BLaER1 treated with 17β-estradiol and CSF1 and Interleukin-3, amounts not matched to agents 10 nM and 100 nM (cell line): ENCODE measurements around the gene AFP.

Experiments
- H3K27ac ChIP-seq, 11 experiments: shearing (Covaris generic); formaldehyde crosslinking; 2 replicates each; pipeline ENCODE4 v1.8.1; 2022
- H3K27me3 ChIP-seq, 11 experiments: shearing (Covaris generic); formaldehyde crosslinking; 2 replicates each; pipeline ENCODE4 v1.8.1; 2022
- H3K36me3 ChIP-seq, 11 experiments: shearing (Covaris generic); formaldehyde crosslinking; 2 replicates each; pipeline ENCODE4 v1.8.1; 2022
- H3K4me1 ChIP-seq, 10 experiments: shearing (Covaris generic); formaldehyde crosslinking; 2 replicates each; pipeline ENCODE4 v1.8.1; 2022
- H3K4me2 ChIP-seq, 11 experiments: shearing (Covaris generic); formaldehyde crosslinking; 2 replicates each; pipeline ENCODE4 v1.8.1; 2022
- H3K4me3 ChIP-seq, 10 experiments: shearing (Covaris generic); formaldehyde crosslinking; 2 replicates each; pipeline ENCODE4 v1.8.1; 2022
- H3K9ac ChIP-seq, 11 experiments: shearing (Covaris generic); formaldehyde crosslinking; 2 replicates each; pipeline ENCODE4 v1.8.1; 2022
- H3K9me3 ChIP-seq, 11 experiments: shearing (Covaris generic); formaldehyde crosslinking; replicated peaks in 1 of 11; 2 replicates each; pipeline ENCODE4 v1.8.1; 2022
- H4K20me1 ChIP-seq, 11 experiments: shearing (Covaris generic); formaldehyde crosslinking; 2 replicates each; pipeline ENCODE4 v1.8.1; 2022
- Cebpa-rat ChIP-seq, 11 experiments: shearing (Covaris generic); IDR thresholded peaks; 2 replicates each; pipeline ENCODE4 v1.8.1; 2022

Gene AFP

GRCh38 chr4:73479323-73479722, 43.3 kb downstream of the AFP start:
- H4K20me1 ChIP-seq: no peaks in the 10 kb centered on the region
- H3K27ac ChIP-seq: no peak overlapping the region
- H3K4me3 ChIP-seq: no peak overlapping the region
- TF ChIP-seq Cebpa-rat (IDR thresholded peaks at IDR 0.05): no peak
- no peaks in the 10 kb centered on the region for H3K4me1 ChIP-seq
- peaks cover 18 to 25% (median 18%) of the 10 kb centered on the region in 11 experiments for H3K9me3 ChIP-seq
- H3K36me3 ChIP-seq: no peaks in the 10 kb centered on the region
- H3K4me2 ChIP-seq: no peak overlapping the region
- no peak overlapping the region for H3K9ac ChIP-seq
- no peaks in the 10 kb centered on the region for H3K27me3 ChIP-seq

GRCh38 chr4:73481358-73481757, 45.3 kb downstream of the AFP start, which contains the start of gene AFM:
AFM (plus strand) TSS chr4:73481745; CDS start chr4:73481776, 31 bp downstream.
- Histone ChIP-seq H3K9me3 (0 out of 22 replicates have a peak, but pooled peaks cover 0 to 7% (median 0%) of the 10 kb centered on the region in 11 experiments), H3K27me3 (no peaks in the 10 kb centered on the region), H3K27ac (no peak within 1 kb of the TSS), H3K9ac (no peak within 1 kb of the TSS), H4K20me1 (no peaks in the 10 kb centered on the region), H3K36me3 (no peaks in the 10 kb centered on the region), H3K4me1 (no peaks in the 10 kb centered on the region), H3K4me3 (no peak within 1 kb of the TSS), H3K4me2 (no peak within 1 kb of the TSS)
- TF ChIP-seq Cebpa-rat (IDR thresholded peaks at IDR 0.05): no peak

- Histone ChIP-seq H3K4me3 (no peak overlapping the region), H3K4me2 (no peak overlapping the region), H3K36me3 (no peaks in the 10 kb centered on the region), H3K27ac (no peak overlapping the region), H3K9me3 (no peaks in the 10 kb centered on the region), H3K27me3 (no peaks in the 10 kb centered on the region), H3K9ac (no peak overlapping the region), H3K4me1 (no peaks in the 10 kb centered on the region), H4K20me1 (no peaks in the 10 kb centered on the region)
- no peak for TF ChIP-seq Cebpa-rat (IDR thresholded peaks at IDR 0.05)
These were observed 49.1 kb downstream of the AFP start for GRCh38 chr4:73485085-73485484.

- no peak overlapping the region for H3K27ac ChIP-seq
- H3K36me3 ChIP-seq: no peaks in the 10 kb centered on the region
- H3K4me1 ChIP-seq: no peaks in the 10 kb centered on the region
- H3K9me3 ChIP-seq: no peaks in the 10 kb centered on the region
- H4K20me1 ChIP-seq: no peaks in the 10 kb centered on the region
- TF ChIP-seq Cebpa-rat (IDR thresholded peaks at IDR 0.05): no peak
- no peak overlapping the region for H3K4me3 ChIP-seq
- no peaks in the 10 kb centered on the region for H3K27me3 ChIP-seq
- no peak overlapping the region for H3K9ac ChIP-seq
- no peak overlapping the region for H3K4me2 ChIP-seq
These were observed 49.6 kb downstream of the AFP start for GRCh38 chr4:73485596-73485995.

- Histone ChIP-seq H3K4me2 (no peak overlapping the region), H4K20me1 (no peaks in the 10 kb centered on the region), H3K36me3 (no peaks in the 10 kb centered on the region), H3K4me1 (no peaks in the 10 kb centered on the region), H3K27me3 (no peaks in the 10 kb centered on the region), H3K4me3 (no peak overlapping the region), H3K9me3 (no peaks in the 10 kb centered on the region), H3K9ac (no peak overlapping the region), H3K27ac (no peak overlapping the region)
- no peak for TF ChIP-seq Cebpa-rat (IDR thresholded peaks at IDR 0.05)
These were observed 50.5 kb downstream of the AFP start for GRCh38 chr4:73486497-73486896.

- no peaks in the 10 kb centered on the region for H3K9me3 ChIP-seq
- no peaks in the 10 kb centered on the region for H3K36me3 ChIP-seq
- no peak for TF ChIP-seq Cebpa-rat (IDR thresholded peaks at IDR 0.05)
- no peaks in the 10 kb centered on the region for H3K4me1 ChIP-seq
- no peak overlapping the region for H3K27ac ChIP-seq
- no peak overlapping the region for H3K4me2 ChIP-seq
- H3K27me3 ChIP-seq: no peaks in the 10 kb centered on the region
- H3K9ac ChIP-seq: no peak overlapping the region
- H4K20me1 ChIP-seq: no peaks in the 10 kb centered on the region
- H3K4me3 ChIP-seq: no peak overlapping the region
These were observed 51.2 kb downstream of the AFP start for GRCh38 chr4:73487233-73487632.

- no peak overlapping the region for H3K9ac ChIP-seq
- H3K4me3 ChIP-seq: no peak overlapping the region
- no peak overlapping the region for H3K27ac ChIP-seq
- H3K36me3 ChIP-seq: no peaks in the 10 kb centered on the region
- H3K9me3 ChIP-seq: no peaks in the 10 kb centered on the region
- no peaks in the 10 kb centered on the region for H4K20me1 ChIP-seq
- H3K27me3 ChIP-seq: no peaks in the 10 kb centered on the region
- TF ChIP-seq Cebpa-rat (IDR thresholded peaks at IDR 0.05): no peak
- no peak overlapping the region for H3K4me2 ChIP-seq
- H3K4me1 ChIP-seq: peaks cover 0 to 13% (median 6%) of the 10 kb centered on the region in 10 experiments; a peak in 9 of 20 replicates
These were observed 64.2 kb downstream of the AFP start for GRCh38 chr4:73499996-73500765.

GRCh38 chr4:73501664-73502265, 65.7 kb downstream of the AFP start:
- H3K4me3 ChIP-seq: no peak overlapping the region
- H3K4me2 ChIP-seq: no peak overlapping the region
- H4K20me1 ChIP-seq: no peaks in the 10 kb centered on the region
- H3K9ac ChIP-seq: no peak overlapping the region
- no peaks in the 10 kb centered on the region for H3K36me3 ChIP-seq
- no peak overlapping the region for H3K27ac ChIP-seq
- H3K9me3 ChIP-seq: no peaks in the 10 kb centered on the region
- TF ChIP-seq Cebpa-rat (IDR thresholded peaks at IDR 0.05): no peak
- H3K4me1 ChIP-seq: peaks cover 0 to 5% (median 0%) of the 10 kb centered on the region in 10 experiments; a peak in 4 of 20 replicates
- no peaks in the 10 kb centered on the region for H3K27me3 ChIP-seq

- no peaks in the 10 kb centered on the region for H3K36me3 ChIP-seq
- TF ChIP-seq Cebpa-rat (IDR thresholded peaks at IDR 0.05): no peak
- H3K9ac ChIP-seq: no peak overlapping the region
- H3K27me3 ChIP-seq: no peaks in the 10 kb centered on the region
- no peak overlapping the region for H3K27ac ChIP-seq
- H3K4me2 ChIP-seq: no peak overlapping the region
- no peaks in the 10 kb centered on the region for H4K20me1 ChIP-seq
- H3K4me3 ChIP-seq: no peak overlapping the region
- no peaks in the 10 kb centered on the region for H3K4me1 ChIP-seq
- no peaks in the 10 kb centered on the region for H3K9me3 ChIP-seq
These were observed 69.5 kb downstream of the AFP start for GRCh38 chr4:73505567-73505966.
